PC-3 (cell line): Measurements from ENCODE around the gene CCDC60. TPM values are rescaled to one million over a fixed set of nuclear protein-coding genes. Genes with fewer than 3 reads are reported as not detected.
"Not testable (repeated sequence)": the region's sequence is repeated elsewhere in the genome, so short reads cannot be mapped to it uniquely, and the experiment has no call there.

ENCODE experiments used
- ATAC-seq: fragments of 200-7000 bp; cut with Tn5 transposase; 2 replicates; pipeline ENCODE4 v1.9.1; 2020; ENCODE audit warnings: mild to moderate bottlenecking, moderate library complexity
- BruUV-seq: library from RNA; stranded (reverse); fragments of 400-500 nt; replicated peaks from 2 replicates; lab custom pipeline; 2021; lab: Mats Ljungman, UMichigan
- CTCF ChIA-PET: fragments of 300-600 bp; sonication (Branson Sonifier 250); formaldehyde crosslinking; loops from one replicate; lab custom pipeline; 2022; ENCODE audit warnings: antibody characterized with exemption; lab: Charles Lee
- POLR2A ChIA-PET: fragments of 300-600 bp; sonication (Branson Sonifier 250); formaldehyde crosslinking; loops from one replicate; lab custom pipeline; 2022; ENCODE audit warnings: antibody characterized with exemption; ENCODE audit not compliant: unreplicated experiment; lab: Charles Lee
- DNase-seq: peaks from one replicate; pipeline ENCODE4 v3.0.0-alpha.2; 2015
- H2AFZ ChIP-seq: fragments of 300-600 bp; sonication (generic); 2 replicates; pipeline ENCODE4 v1.6.0; 2016; ENCODE audit warnings: antibody characterized with exemption, low read length
- H3F3A ChIP-seq: fragments of 300-600 bp; sonication (generic); one replicate; pipeline ENCODE4 v1.6.0; 2017; ENCODE audit warnings: antibody characterized with exemption, low read length, control low read depth, mild to moderate bottlenecking; ENCODE audit not compliant: unreplicated experiment
- H3K27ac ChIP-seq: fragments of 300-600 bp; sonication (generic); 2 replicates; pipeline ENCODE4 v1.5.1; 2016; ENCODE audit warnings: mild to moderate bottlenecking, low read length
- H3K27me3 ChIP-seq: fragments of 300-600 bp; sonication (generic); 2 replicates; pipeline ENCODE4 v1.6.1; 2016; ENCODE audit warnings: low read length, mixed read lengths
- H3K36me3 ChIP-seq: fragments of 300-600 bp; sonication (generic); 2 replicates; pipeline ENCODE4 v1.6.1; 2016; ENCODE audit warnings: low read depth, mixed run types, low read length, mixed read lengths
- H3K4me1 ChIP-seq: fragments of 300-600 bp; sonication (generic); 2 replicates; pipeline ENCODE4 v1.5.1; 2016; ENCODE audit warnings: low read length; ENCODE audit not compliant: insufficient read depth
- H3K4me2 ChIP-seq: fragments of 300-600 bp; sonication (generic); 2 replicates; pipeline ENCODE4 v1.6.0; 2016; ENCODE audit warnings: low read length
- H3K4me3 ChIP-seq: fragments of 300-600 bp; sonication (generic); 2 replicates; pipeline ENCODE4 v1.5.1; 2016; ENCODE audit warnings: mild to moderate bottlenecking, low read length, mixed read lengths
- H3K79me2 ChIP-seq: fragments of 300-600 bp; sonication (generic); 2 replicates; pipeline ENCODE4 v1.6.1; 2017; ENCODE audit warnings: low read length, mixed read lengths
- H3K9ac ChIP-seq: fragments of 300-600 bp; sonication (generic); 2 replicates; pipeline ENCODE4 v1.6.0; 2016; ENCODE audit warnings: mild to moderate bottlenecking, low read length
- H3K9me2 ChIP-seq: fragments of 300-600 bp; sonication (generic); replicated peaks from 2 replicates; pipeline ENCODE4 v1.6.1; 2016; ENCODE audit warnings: mixed run types, low read length, mixed read lengths
- H3K9me3 ChIP-seq: fragments of 300-600 bp; sonication (generic); 2 replicates; pipeline ENCODE4 v1.6.1; 2016; ENCODE audit warnings: low read length, mixed read lengths
- H4K20me1 ChIP-seq: fragments of 300-600 bp; sonication (generic); 2 replicates; pipeline ENCODE4 v1.6.1; 2016; ENCODE audit warnings: low read length, mixed read lengths
- CTCF ChIP-seq: fragments of 300-600 bp; sonication (generic); conservative IDR thresholded peaks from 2 replicates; pipeline ENCODE4 v1.5.1; 2017; ENCODE audit warnings: antibody characterized with exemption, low read depth, mild to moderate bottlenecking, low read length
- EZH2 ChIP-seq: fragments of 300-600 bp; sonication (generic); IDR thresholded peaks from one replicate; pipeline ENCODE4 v1.6.1; 2017; ENCODE audit warnings: antibody characterized with exemption, mild to moderate bottlenecking, low read length; ENCODE audit not compliant: unreplicated experiment
- EZH2phosphoT487 ChIP-seq: fragments of 300-600 bp; sonication (generic); IDR thresholded peaks from 2 replicates; pipeline ENCODE4 v1.6.1; 2018; ENCODE audit warnings: mild to moderate bottlenecking, antibody characterized with exemption, low read length, borderline replicate concordance
- intact Hi-C: fragments of 100-400 bp; cut with micrococcal nuclease; formaldehyde crosslinking; loops from 2 replicates; pipeline ENCODE4 v1.9.0; 2023
- total RNA-seq: library from RNA; depleted of rRNA; stranded (reverse); fragments of >200 nt; gene quantifications from 2 replicates; pipeline ENCODE4 v1.2.3, GENCODE V29; 2014

CCDC60 gene
- total RNA-seq, 1 experiment from 2014 or later = not detected

- Histone ChIP-seq H3K9ac (no peak overlapping the region), H3F3A (no peaks in the 10 kb centered on the region), H3K9me2 (no peaks in the 10 kb centered on the region), H3K9me3 (no peaks in the 10 kb centered on the region), H3K4me3 (no peak overlapping the region), H3K4me1 (no peaks in the 10 kb centered on the region), H3K27ac (no peak overlapping the region), H3K4me2 (no peak overlapping the region), H2AFZ (no peak overlapping the region), H3K27me3 (no peaks in the 10 kb centered on the region), H3K79me2 (no peaks in the 10 kb centered on the region), H3K36me3 (no peaks in the 10 kb centered on the region), H4K20me1 (no peaks in the 10 kb centered on the region)
- ATAC-seq = no peak
- CTCF ChIA-PET = no interaction called here
- TF ChIP-seq EZH2 (no peak), EZH2phosphoT487 (no peak)
- intact Hi-C loops = no loop called here
- no TSS peak for BruUV-seq
- POLR2A ChIA-PET = no interaction called here
- DNase-seq = no peak
Measured at GRCh38 chr12:119354172-119354571, 19.6 kb downstream of the CCDC60 start.

- BruUV-seq, H3K9me2 ChIP-seq, H3K27ac ChIP-seq, H2AFZ ChIP-seq, H3K4me3 ChIP-seq, H3F3A ChIP-seq, DNase-seq, H3K9me3 ChIP-seq, H3K79me2 ChIP-seq, POLR2A ChIA-PET, H3K9ac ChIP-seq, H3K36me3 ChIP-seq, ATAC-seq, H3K27me3 ChIP-seq, H4K20me1 ChIP-seq, H3K4me1 ChIP-seq, CTCF ChIA-PET, intact Hi-C loops, H3K4me2 ChIP-seq: not testable (repeated sequence)
Measured at GRCh38 chr12:119360366-119360765, 25.8 kb downstream of the CCDC60 start.

- Histone ChIP-seq H3F3A (no peaks in the 10 kb centered on the region), H3K4me2 (no peak overlapping the region), H3K9me3 (no peaks in the 10 kb centered on the region), H3K27ac (no peak overlapping the region), H3K4me1 (no peaks in the 10 kb centered on the region), H3K36me3 (no peaks in the 10 kb centered on the region), H3K27me3 (peaks cover 25% of the 10 kb centered on the region), H3K9me2 (no peaks in the 10 kb centered on the region), H2AFZ (no peak overlapping the region), H3K4me3 (no peak overlapping the region), H3K9ac (no peak overlapping the region), H3K79me2 (no peaks in the 10 kb centered on the region), H4K20me1 (no peaks in the 10 kb centered on the region)
- BruUV-seq = no TSS peak
- POLR2A ChIA-PET = no interaction called here
- intact Hi-C loops = no loop called here
- TF ChIP-seq EZH2 (no peak), CTCF (no peak), EZH2phosphoT487 (no peak)
- ATAC-seq (no peak), DNase-seq (no peak)
- CTCF ChIA-PET = no interaction called here
Measured at GRCh38 chr12:119363037-119363436, 28.5 kb downstream of the CCDC60 start.

GRCh38 chr12:119363490-119363889 is 29.0 kb downstream of the CCDC60 start:
- BruUV-seq = no TSS peak
- ChIA-PET POLR2A (no interaction called here), CTCF (no interaction called here)
- Histone ChIP-seq H3K9ac (no peak overlapping the region), H3K4me1 (no peaks in the 10 kb centered on the region), H3K9me3 (no peaks in the 10 kb centered on the region), H3K9me2 (no peaks in the 10 kb centered on the region), H3K27me3 (peaks cover 29% of the 10 kb centered on the region), H3K4me3 (no peak overlapping the region), H3F3A (no peaks in the 10 kb centered on the region), H3K27ac (no peak overlapping the region), H3K4me2 (no peak overlapping the region), H3K36me3 (no peaks in the 10 kb centered on the region), H3K79me2 (no peaks in the 10 kb centered on the region), H4K20me1 (no peaks in the 10 kb centered on the region), H2AFZ (no peak overlapping the region)
- no peak for ATAC-seq
- TF ChIP-seq EZH2phosphoT487 = no peak
- no peak for TF ChIP-seq EZH2
- no peak for TF ChIP-seq CTCF
- no peak for DNase-seq
- intact Hi-C loops = no loop called here
